GM21786 (cell line): ENCODE measurements around the gene MUC5AC.
"Not testable (repeated sequence)": the region's sequence is repeated elsewhere in the genome, so short reads cannot be mapped to it uniquely, and the experiment has no call there.

Experiments
- ATAC-seq: cut with Tn5 transposase; IDR thresholded peaks from one replicate; pipeline ENCODE4 v1.9.1; 2021; ENCODE audit not compliant: unreplicated experiment

The MUC5AC gene

DNA sequence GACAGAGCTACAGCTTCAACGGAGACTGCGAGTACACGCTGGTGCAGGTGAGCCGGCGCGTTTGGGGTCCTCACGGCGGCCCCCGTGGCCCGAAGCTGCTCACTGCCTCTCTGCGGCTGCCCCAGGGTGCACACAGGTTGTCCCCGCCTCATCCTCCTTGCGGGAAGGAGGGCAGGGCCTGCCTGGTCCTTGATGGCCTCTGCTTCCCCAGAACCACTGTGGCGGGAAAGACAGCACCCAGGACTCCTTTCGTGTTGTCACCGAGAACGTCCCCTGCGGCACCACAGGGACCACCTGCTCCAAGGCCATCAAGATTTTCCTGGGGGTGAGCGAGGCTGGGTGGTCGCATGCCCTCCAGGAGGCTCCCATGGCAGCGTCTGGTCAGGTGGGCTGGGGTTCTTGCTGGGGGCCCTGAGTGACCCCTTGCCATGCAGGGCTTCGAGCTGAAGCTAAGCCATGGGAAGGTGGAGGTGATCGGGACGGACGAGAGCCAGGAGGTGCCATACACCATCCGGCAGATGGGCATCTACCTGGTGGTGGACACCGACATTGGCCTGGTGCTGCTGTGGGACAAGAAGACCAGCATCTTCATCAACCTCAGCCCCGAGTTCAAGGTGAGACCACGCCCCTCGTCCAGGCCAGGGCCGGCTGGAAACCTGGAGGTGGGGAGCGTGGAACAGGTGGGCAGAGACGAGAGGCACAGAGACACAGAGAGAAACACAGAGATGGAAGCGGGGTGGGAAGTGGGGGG, 19.4 kb downstream of the MUC5AC start:
- ATAC-seq: no peak

DNA sequence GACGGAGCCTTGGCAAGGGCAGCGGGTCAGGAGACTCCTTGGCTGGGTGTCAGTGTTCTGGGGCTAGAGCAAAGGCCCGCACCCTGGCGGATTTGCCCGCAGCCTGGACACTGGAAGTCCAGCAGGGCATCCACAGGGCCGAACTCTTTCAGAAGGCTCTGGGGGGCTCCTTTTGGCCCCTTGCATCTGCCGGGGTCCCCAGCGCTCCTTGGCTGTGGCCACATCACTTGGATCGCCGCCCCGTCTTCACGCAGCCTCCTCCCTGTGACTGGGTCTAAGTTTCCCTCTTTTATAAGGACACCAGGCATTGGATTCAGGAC, 20.0 kb downstream of the MUC5AC start:
- no peak for ATAC-seq

DNA sequence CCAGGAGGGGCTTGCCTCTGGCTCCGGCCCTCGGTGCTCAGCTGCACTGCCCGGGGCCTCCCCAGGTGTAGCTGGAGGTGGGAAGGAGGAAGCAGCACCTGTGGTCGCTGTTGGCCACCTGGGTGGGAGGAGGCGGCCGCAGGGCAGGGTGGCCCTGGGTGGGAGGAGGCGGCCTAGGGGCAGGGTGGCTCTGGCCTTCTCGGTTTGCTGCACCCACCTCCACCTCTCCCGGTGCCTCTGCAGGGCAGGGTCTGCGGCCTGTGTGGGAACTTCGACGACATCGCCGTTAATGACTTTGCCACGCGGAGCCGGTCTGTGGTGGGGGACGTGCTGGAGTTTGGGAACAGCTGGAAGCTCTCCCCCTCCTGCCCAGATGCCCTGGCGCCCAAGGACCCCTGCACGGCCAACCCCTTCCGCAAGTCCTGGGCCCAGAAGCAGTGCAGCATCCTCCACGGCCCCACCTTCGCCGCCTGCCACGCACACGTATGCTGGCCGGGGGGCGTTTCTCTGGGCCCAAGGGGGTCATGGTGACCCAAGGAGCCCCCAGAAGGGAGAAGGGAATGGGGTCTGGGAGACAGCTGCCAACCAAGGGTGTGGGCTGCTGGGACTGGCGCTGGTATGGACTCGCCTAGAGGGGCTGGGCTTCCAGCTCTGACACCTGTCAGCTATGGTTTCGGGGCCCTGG, 20.6 kb downstream of the MUC5AC start:
- no peak for ATAC-seq

DNA sequence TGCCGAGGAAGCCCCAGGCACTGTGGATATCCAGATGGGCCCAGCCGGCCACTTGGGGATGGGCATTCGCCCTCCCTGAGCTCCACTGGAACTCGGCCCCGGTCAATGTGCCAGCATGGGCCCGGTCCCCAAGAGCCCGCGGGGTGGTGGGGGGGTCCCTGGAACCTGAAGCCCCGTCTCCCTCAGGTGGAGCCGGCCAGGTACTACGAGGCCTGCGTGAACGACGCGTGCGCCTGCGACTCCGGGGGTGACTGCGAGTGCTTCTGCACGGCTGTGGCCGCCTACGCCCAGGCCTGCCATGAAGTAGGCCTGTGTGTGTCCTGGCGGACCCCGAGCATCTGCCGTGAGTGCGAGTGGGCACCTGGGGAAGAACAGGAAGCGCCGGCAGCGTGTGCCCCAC, 21.2 kb downstream of the MUC5AC start:
- no peak for ATAC-seq

DNA sequence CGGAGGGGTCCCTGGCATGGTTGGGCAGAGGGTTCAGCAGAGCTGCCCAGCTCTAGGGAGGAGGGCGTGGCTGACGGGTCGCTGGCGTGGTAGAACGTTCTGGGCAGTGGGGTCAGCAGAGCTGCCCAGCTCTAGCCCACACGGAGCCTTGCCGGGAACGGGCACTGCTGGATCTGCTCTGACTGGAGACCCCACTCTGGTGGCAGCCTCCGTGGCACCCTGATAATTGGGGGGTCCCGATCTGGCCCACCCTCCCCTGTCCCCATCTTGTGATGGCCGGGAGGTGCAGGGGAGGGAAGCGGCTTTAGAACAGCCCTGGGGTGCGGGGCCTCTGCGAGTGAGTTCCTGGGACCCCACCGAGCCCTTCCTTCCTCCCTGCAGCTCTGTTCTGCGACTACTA, 21.9 kb downstream of the MUC5AC start:
- ATAC-seq: no peak

DNA sequence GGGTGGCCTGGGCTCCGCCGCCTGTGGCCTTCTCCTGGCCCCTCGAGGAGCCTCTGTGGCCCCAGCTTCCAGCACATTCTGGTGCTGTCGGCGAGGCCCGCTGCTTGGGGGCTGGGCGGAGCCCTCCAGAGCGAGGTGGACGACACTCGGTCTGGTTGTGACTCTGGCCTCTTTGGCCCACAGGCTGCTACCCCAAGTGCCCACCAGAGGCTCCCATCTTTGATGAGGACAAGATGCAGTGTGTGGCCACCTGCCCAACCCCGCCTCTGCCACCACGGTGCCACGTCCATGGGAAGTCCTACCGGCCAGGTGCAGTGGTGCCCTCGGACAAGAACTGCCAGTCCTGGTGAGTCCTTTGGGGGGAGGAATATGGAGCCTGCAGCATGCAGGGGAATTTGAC, 22.4 kb downstream of the MUC5AC start:
- no peak for ATAC-seq

DNA sequence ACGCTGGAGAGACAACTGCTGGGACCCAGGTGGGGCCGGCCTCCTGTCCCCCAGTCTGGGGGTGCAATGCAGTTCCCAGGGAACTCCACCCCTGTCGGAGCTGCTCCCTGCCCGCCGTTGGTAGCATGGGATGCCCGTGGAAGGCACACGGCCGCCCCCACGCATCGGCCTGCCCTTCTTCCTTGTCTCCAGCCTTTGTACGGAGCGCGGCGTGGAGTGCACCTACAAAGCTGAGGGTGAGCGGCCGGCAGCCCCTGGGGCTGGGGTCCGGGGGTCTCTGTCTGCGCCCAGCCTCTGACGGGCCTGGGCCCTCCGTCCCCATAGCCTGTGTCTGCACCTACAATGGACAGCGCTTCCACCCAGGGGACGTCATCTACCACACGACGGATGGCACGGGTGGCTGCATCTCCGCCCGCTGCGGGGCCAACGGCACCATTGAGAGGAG, 23.2 kb downstream of the MUC5AC start:
- ATAC-seq: no peak

DNA sequence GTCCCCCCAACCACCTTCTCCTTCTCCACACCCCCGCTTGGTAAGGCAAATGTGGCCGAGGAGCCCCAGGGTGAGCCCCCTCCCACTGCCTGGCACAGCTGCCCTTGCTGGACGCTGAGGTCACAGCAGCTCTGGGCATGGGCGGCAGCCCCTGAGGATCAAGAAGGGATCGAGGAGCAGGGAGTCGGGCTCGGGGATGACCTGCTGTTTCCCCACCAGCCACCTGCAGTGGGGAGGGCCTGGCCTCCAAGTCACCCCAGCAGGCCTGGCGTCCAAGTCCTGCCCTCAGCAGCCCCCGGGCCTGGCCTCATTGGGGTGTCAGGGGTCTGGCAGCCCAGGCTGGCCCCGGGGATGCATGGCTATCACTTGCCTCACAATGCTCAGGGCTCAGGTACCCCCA, 23.7 kb downstream of the MUC5AC start:
- ATAC-seq: no peak

DNA sequence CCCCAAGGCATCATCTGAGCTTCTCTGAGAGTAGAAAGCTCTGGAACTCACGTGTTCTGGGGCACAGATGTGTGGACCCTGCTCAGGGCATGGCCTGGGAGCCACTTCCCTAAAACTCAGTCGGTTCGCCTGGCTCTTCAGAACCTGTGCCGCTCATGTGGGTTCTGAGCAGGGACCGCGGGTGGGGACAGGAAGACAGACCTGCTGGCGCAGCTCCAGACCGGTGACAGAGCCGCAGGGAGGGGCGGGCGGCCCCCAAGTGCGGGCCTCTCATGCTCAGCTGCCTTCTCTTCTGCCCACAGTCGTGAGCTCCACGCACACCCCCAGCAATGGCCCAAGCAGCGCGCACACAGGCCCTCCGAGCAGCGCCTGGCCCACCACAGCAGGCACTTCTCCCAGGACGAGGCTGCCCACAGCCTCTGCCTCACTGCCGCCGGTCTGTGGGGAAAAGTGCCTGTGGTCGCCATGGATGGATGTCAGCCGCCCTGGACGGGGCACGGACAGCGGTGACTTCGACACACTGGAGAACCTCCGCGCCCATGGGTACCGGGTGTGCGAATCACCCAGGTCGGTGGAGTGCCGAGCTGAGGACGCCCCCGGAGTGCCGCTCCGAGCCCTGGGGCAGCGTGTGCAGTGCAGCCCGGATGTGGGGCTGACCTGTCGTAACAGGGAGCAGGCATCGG, 24.2 kb downstream of the MUC5AC start:
- ATAC-seq: no peak

DNA sequence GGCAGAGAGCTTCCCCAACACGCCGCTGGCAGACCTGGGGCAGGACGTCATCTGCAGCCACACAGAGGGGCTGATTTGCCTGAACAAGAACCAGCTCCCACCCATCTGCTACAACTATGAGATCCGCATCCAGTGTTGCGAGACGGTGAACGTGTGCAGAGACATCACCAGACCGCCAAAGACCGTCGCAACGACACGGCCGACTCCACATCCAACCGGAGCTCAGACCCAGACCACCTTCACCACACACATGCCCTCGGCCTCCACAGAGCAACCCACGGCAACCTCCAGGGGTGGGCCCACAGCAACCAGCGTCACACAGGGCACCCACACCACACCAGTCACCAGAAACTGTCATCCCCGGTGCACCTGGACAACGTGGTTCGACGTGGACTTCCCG, 26.4 kb downstream of the MUC5AC start:
- ATAC-seq: not testable (repeated sequence)

DNA sequence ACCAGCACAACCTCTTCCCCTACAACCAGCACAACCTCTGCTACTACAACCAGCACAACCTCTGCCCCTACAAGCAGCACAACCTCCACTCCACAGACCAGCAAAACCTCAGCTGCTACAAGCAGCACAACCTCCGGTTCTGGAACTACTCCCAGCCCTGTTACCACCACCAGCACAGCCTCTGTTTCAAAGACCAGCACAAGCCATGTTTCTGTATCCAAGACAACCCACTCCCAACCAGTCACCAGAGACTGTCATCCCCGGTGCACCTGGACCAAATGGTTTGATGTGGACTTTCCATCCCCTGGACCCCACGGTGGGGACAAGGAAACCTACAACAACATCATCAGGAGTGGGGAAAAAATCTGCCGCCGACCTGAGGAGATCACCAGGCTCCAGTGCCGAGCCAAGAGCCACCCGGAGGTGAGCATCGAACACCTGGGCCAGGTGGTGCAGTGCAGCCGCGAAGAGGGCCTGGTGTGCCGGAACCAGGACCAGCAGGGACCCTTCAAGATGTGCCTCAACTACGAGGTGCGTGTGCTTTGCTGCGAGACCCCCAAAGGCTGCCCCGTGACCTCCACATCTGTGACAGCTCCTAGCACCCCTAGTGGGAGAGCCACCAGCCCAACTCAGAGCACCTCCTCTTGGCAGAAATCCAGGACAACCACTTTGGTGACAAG, 30.8 kb downstream of the MUC5AC start:
- not testable (repeated sequence) for ATAC-seq

DNA sequence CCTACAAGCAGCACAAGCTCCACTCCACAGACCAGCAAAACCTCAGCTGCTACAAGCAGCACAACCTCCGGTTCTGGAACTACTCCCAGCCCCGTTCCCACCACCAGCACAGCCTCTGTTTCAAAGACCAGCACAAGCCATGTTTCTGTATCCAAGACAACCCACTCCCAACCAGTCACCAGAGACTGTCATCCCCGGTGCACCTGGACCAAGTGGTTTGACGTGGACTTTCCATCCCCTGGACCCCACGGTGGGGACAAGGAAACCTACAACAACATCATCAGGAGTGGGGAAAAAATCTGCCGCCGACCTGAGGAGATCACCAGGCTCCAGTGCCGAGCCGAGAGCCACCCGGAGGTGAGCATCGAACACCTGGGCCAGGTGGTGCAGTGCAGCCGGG, 32.1 kb downstream of the MUC5AC start:
- not testable (repeated sequence) for ATAC-seq

DNA sequence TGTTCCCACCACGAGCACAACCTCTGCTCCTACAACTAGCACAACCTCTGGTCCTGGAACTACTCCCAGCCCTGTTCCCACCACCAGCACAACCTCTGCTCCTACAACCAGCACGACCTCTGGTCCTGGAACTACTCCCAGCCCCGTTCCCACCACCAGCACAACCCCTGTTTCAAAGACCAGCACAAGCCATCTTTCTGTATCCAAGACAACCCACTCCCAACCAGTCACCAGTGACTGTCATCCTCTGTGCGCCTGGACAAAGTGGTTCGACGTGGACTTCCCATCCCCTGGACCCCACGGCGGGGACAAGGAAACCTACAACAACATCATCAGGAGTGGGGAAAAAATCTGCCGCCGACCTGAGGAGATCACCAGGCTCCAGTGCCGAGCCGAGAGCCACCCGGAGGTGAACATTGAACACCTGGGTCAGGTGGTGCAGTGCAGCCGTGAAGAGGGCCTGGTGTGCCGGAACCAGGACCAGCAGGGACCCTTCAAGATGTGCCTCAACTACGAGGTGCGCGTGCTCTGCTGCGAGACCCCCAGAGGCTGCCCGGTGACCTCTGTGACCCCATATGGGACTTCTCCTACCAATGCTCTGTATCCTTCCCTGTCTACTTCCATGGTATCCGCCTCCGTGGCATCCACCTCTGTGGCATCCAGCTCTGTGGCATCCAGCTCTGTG, 34.2 kb downstream of the MUC5AC start:
- ATAC-seq: not testable (repeated sequence)

DNA sequence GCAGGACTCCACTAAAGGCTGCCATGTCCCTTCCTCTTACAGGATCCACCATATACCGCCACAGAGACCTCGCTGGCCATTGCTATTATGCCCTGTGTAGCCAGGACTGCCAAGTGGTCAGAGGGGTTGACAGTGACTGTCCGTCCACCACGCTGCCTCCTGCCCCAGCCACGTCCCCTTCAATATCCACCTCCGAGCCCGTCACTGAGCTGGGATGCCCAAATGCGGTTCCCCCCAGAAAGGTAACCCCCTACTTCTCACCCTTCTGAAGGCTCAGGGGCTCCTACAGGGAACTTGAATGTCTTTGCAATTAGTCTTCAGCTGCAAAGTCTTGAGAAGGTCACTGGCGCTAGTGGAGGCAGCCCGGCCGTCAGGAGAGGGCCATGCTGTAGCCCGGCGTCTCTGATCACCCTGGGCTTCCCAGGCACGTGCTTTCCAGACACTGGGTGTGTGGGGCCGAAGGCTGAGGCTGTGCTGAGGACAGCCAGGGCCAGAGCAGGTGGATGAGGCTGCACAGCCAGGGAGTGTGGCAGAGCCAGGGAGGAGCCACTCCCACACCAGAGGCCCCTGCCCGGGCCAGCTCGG, 35.1 kb downstream of the MUC5AC start:
- ATAC-seq: no peak

DNA sequence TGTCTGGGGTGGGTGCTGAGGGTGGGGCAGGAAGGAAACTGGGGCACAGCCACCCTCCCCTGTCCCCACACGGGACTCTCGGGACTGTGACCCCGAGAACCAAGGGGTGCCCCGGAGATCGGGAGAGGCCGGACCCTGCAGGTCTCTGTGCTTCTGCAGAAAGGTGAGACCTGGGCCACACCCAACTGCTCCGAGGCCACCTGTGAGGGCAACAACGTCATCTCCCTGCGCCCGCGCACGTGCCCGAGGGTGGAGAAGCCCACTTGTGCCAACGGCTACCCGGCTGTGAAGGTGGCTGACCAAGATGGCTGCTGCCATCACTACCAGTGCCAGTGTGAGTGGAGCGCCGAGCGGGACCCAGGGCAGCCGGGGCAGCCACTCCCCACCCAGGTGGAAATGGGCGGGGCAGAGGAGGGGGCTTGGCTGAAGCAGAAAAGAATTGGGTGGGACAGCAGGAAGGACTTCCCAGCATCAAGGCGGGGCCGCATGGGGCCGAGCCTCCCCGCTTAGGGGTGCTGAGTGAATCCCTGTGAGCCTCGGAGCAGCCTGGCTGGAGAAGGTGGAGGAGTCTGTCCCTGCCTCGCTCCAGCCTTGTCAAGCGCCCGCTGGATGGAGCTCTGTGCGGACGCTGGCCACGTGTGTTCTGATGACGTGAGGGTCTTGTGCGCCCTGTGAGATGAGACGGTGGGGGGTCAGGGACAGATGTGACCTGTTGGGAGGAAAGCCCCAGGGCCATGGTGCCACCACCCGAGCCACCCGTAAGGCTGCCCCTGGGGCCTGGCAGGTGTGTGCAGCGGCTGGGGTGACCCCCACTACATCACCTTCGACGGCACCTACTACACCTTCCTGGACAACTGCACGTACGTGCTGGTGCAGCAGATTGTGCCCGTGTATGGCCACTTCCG, 35.8 kb downstream of the MUC5AC start:
- ATAC-seq: no peak

DNA sequence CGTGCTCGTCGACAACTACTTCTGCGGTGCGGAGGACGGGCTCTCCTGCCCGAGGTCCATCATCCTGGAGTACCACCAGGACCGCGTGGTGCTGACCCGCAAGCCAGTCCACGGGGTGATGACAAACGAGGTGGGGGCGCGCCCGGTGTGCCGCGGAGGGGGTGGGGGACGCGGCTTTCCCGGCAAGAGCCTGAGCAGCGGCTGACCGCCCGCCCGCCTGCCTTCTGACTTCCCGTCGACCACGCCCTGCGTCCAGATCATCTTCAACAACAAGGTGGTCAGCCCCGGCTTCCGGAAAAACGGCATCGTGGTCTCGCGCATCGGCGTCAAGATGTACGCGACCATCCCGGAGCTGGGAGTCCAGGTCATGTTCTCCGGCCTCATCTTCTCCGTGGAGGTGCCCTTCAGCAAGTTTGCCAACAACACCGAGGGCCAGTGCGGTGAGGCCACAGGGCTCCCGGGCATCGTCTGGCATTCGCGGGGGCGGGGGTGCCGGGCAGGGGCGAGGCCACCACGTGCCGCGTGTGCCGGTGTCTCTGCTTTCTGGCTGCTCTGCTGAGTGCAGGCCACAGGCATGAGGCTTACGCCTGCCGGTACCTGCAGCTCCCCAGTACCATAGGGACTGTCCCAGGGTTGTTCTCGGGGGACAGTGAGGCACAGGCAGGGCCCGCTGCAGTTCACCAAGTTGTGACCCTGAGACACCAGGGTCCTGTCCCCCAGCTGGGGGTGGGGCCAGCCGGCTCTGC, 36.7 kb downstream of the MUC5AC start:
- no peak for ATAC-seq

DNA sequence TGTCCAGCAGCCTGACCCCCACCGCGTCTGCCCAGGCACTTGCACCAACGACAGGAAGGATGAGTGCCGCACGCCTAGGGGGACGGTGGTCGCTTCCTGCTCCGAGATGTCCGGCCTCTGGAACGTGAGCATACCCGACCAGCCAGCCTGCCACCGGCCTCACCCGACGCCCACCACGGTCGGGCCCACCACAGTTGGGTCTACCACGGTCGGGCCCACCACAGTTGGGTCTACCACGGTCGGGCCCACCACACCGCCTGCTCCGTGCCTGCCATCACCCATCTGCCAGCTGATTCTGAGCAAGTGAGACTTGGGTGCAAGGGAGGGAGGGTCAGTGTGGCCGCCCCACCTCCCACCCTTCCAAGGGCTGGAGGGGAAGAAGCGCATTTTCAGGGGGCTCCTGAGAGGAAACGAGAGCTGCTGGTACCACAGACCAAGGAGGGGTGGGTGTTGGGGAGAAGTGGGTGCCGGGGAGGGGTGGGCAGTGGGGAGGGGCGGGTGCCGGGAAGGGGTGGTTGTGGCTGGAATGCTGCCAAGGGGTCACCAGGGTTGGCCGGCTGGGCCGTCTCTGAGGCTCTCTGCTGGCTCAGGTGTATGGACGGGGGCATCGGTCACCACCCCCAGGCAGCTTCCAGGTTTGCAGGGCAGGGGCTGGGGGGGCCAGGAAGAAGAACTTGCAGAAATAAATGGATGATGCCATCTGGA, 37.4 kb downstream of the MUC5AC start:
- ATAC-seq: no peak
